Adrenal gland (tissue), 12 donors: ENCODE data around the gene GNAT2. TPM values are rescaled to one million over a fixed set of nuclear protein-coding genes. Genes with fewer than 3 reads are reported as not detected.

Experiments
- DNase-seq, 7 donors: peaks; one replicate each; pipeline ENCODE4 v3.0.0-alpha.2; 2019 to 2020
- H3K27ac ChIP-seq, 5 donors: fragments of 200-600 bp; sonication (generic) in 4 of 5; 1 replicate in 3 of 5; 2 replicates in 2 of 5; pipeline versions ENCODE4 v1.5.1 to v1.8.0; 2016 to 2020; ENCODE audit warnings: mild to moderate bottlenecking in 1 of 5
- H3K27me3 ChIP-seq: fragments of 200-600 bp; 2 replicates; pipeline ENCODE4 v1.8.0; 2021
- H3K36me3 ChIP-seq, 2 donors: fragments of 200-600 bp; replicated peaks in 1 of 2; 1 replicate in 1 of 2; 2 replicates in 1 of 2; pipeline versions ENCODE4 v1.5.1 to v1.8.0; 2018 to 2022
- H3K4me1 ChIP-seq, 2 donors: fragments of 200-600 bp; replicated peaks in 1 of 2; 1 replicate in 1 of 2; 2 replicates in 1 of 2; pipeline versions ENCODE4 v1.5.1 to v1.8.0; 2018 to 2021
- H3K4me3 ChIP-seq, 4 donors: fragments of 200-600 bp; sonication (generic) in 3 of 4; one replicate each; pipeline ENCODE4 v1.5.1; 2016 to 2018
- H3K9me3 ChIP-seq, 3 donors: fragments of 200-600 bp; sonication (generic) in 1 of 3; replicated peaks in 1 of 3; 1 replicate in 2 of 3; 2 replicates in 1 of 3; pipeline versions ENCODE4 v1.5.1 to v1.8.0; 2016 to 2021
- CTCF ChIP-seq, 6 experiments: fragments of 450-650 bp in 4 of 6; fragments of 200-600 bp in 2 of 6; sonication (generic) in 1 of 6; IDR thresholded peaks; 1 replicate in 5 of 6; 2 replicates in 1 of 6; pipeline versions ENCODE4 v1.5.1 to v1.8.0; 2016 to 2021; ENCODE audit warnings: antibody characterized with exemption in 6 of 6, mild to moderate bottlenecking in 2 of 6, moderate library complexity in 1 of 6
- POLR2A ChIP-seq, 2 donors: fragments of 450-650 bp; IDR thresholded peaks; one replicate each; pipeline ENCODE4 v1.6.1; 2017; ENCODE audit warnings: antibody characterized with exemption in 2 of 2, mild to moderate bottlenecking in 2 of 2, moderate library complexity in 1 of 2
- WGBS, 4 donors: extraction: QIAGEN DNeasy Blood & Tissue Kit in 2 of 4; methylation state at CpG; one replicate each; pipeline versions ENCODE4 v1.1.5 to v1.1.7; 2013 to 2017; 5-methylcytosine and 5-hydroxymethylcytosine counted together
- intact Hi-C, 2 donors: fragments of 100-400 bp; cut with DNase I; formaldehyde crosslinking; loops; one replicate each; pipeline versions ENCODE4 v1.14.1 to v1.15.0; 2022 to 2023
- polyA plus RNA-seq, 3 donors: library from polyadenylated mRNA; stranded (reverse); fragments of 200-250 nt in 2 of 3; fragments of 350-450 nt in 1 of 3; fragmentation: Illumina TruSeq in 1 of 3; extraction: RNeasy Lipid Tissue Mini Kit (QIAGEN cat#74804) in 1 of 3; gene quantifications; one replicate each; pipeline ENCODE4 v1.2.3, GENCODE V29; 2013 to 2014
- total RNA-seq, 9 donors: library from RNA; depleted of rRNA in 4 of 9; stranded (reverse); fragments of >200 nt in 4 of 9; fragments of 120-200 nt in 1 of 9; fragmentation: NEBNext Ultra II Directional in 1 of 9; extraction: Animal tissue kit (Norgen Biotek cat#: 25700) in 1 of 9; gene quantifications; one replicate each; pipeline versions ENCODE4 v1.1.0 to v1.2.4, GENCODE V29; 2013 to 2023
- donor health status: healthy with polysubstance abuse.
- donor health status: Bipolar disorder and iron deficiency.
- donor health status: DM: yes; HTN: yes; CAD: no.
- donor health status: DM: no; HTN: no; CAD: no.
- donor health status: DM: no; HTN: no; CAD: no.
- donor health status: DM: yes; HTN: yes; CAD: no.

Gene GNAT2
- total and polyA plus RNA-seq, 12 donors: 0.22 to 0.95 (median 0.36) TPM; not detected in 7

GRCh38 chr1:109654519-109654918, 35.1 kb upstream of the GNAT2 start:
- Histone ChIP-seq H3K27ac (no peak overlapping the region), H3K9me3 (no peaks in the 10 kb centered on the region), H3K4me1 (peaks cover 7 to 16% of the 10 kb centered on the region in 2 donors), H3K36me3 (peaks cover 0 to 13% of the 10 kb centered on the region in 2 donors), H3K27me3 (no peaks in the 10 kb centered on the region), H3K4me3 (no peak overlapping the region)
- intact Hi-C loops: loop anchor here in 1 of 2 donors (10.0 kb wide), 1 partner anchor 330 kb away; the partner anchor contains the start of gene AHCYL1
- DNase-seq: peak in 1 of 7 donors; percentile 49
- TF ChIP-seq CTCF (IDR thresholded peaks at IDR 0.05): no peak
- TF ChIP-seq POLR2A (IDR thresholded peaks at IDR 0.05): no peak
- 91 to 95% (median 93%) methylated on average over 12 of the region's 12 CpGs for WGBS, 4 donors

- Histone ChIP-seq H3K27ac (no peak overlapping the region), H3K4me3 (no peak overlapping the region), H3K9me3 (no peaks in the 10 kb centered on the region), H3K4me1 (peaks cover 7 to 16% of the 10 kb centered on the region in 2 donors), H3K36me3 (peaks cover 0 to 6% of the 10 kb centered on the region in 2 donors), H3K27me3 (no peaks in the 10 kb centered on the region)
- 44 to 51% (median 47%) methylated on average over 2 of the region's 2 CpGs for WGBS, 4 donors
- no peak for DNase-seq
- intact Hi-C loops: loop anchor here in 1 of 2 donors (10.0 kb wide), 1 partner anchor 331 kb away; the partner anchor contains the start of gene AHCYL1
- TF ChIP-seq CTCF (IDR thresholded peaks at IDR 0.05) (no peak), POLR2A (IDR thresholded peaks at IDR 0.05) (no peak)
Measured at GRCh38 chr1:109653306-109653705, 33.9 kb upstream of the GNAT2 start.

- intact Hi-C loops: loop anchor here in 1 of 2 donors (10.0 kb wide), 1 partner anchor 332 kb away; the partner anchor contains the start of gene AHCYL1
- no peak overlapping the region for H3K27ac ChIP-seq
- 68 to 94% (median 72%) methylated on average over 2 of the region's 2 CpGs for WGBS, 4 donors
Measured at GRCh38 chr1:109652402-109652801, 33.0 kb upstream of the GNAT2 start.

GRCh38 chr1:109650609-109651008, 31.2 kb upstream of the GNAT2 start:
- H3K4me3 ChIP-seq: no peak overlapping the region
- no peaks in the 10 kb centered on the region for H3K9me3 ChIP-seq
- peaks cover 7 to 13% of the 10 kb centered on the region in 2 donors for H3K4me1 ChIP-seq
- DNase-seq: no peak
- no peaks in the 10 kb centered on the region for H3K27me3 ChIP-seq
- TF ChIP-seq CTCF (IDR thresholded peaks at IDR 0.05) (no peak), POLR2A (IDR thresholded peaks at IDR 0.05) (no peak)
- intact Hi-C loops: loop anchor here in 1 of 2 donors (10.0 kb wide), 1 partner anchor 334 kb away; the partner anchor contains the start of gene AHCYL1
- H3K27ac ChIP-seq: no peak overlapping the region
- H3K36me3 ChIP-seq: no peaks in the 10 kb centered on the region
- 76 to 86% (median 79%) methylated on average over 3 of the region's 3 CpGs for WGBS, 4 donors

More at GRCh38 chr1:109652402-109652801, 33.0 kb upstream of the GNAT2 start:
- no peaks in the 10 kb centered on the region for H3K9me3 ChIP-seq
- no peaks in the 10 kb centered on the region for H3K27me3 ChIP-seq
- H3K4me1 ChIP-seq: peaks cover 7 to 16% of the 10 kb centered on the region in 2 donors
- no peak for DNase-seq
- H3K36me3 ChIP-seq: no peaks in the 10 kb centered on the region
- TF ChIP-seq POLR2A (IDR thresholded peaks at IDR 0.05) (no peak), CTCF (IDR thresholded peaks at IDR 0.05) (no peak)
- no peak overlapping the region for H3K4me3 ChIP-seq
